Neural crest cell (in vitro differentiated cells): ENCODE results near the gene UBE2L3. TPM values are rescaled to one million over a fixed set of nuclear protein-coding genes. Genes with fewer than 3 reads are reported as not detected.

ENCODE experiments used
- DNase-seq: peaks from one replicate; pipeline ENCODE4 v3.0.0; 2021; ENCODE audit warnings: low read depth, mixed read lengths, low spot score
- H3K27ac Mint-ChIP-seq: one replicate; pipeline ENCODE4 v1.8.0; 2021; ENCODE audit warnings: mild to moderate bottlenecking, mixed read lengths; ENCODE audit not compliant: unreplicated experiment
- H3K27me3 Mint-ChIP-seq: 2 replicates; pipeline ENCODE4 v1.8.0; 2021; ENCODE audit warnings: low read depth, mild to moderate bottlenecking, mixed read lengths
- H3K36me3 Mint-ChIP-seq: 2 replicates; pipeline ENCODE4 v1.8.0; 2021; ENCODE audit warnings: low read depth, mild to moderate bottlenecking, mixed read lengths
- H3K4me1 Mint-ChIP-seq: 2 replicates; pipeline ENCODE4 v1.8.0; 2021; ENCODE audit warnings: mixed read lengths
- H3K4me3 Mint-ChIP-seq: one replicate; pipeline ENCODE4 v1.8.0; 2021; ENCODE audit warnings: mild to moderate bottlenecking, mixed read lengths
- H3K9me3 Mint-ChIP-seq: 2 replicates; pipeline ENCODE4 v1.8.0; 2021; ENCODE audit warnings: mixed read lengths
- total RNA-seq: library from RNA; stranded (reverse); gene quantifications from 2 replicates; pipeline ENCODE4 v1.2.1, GENCODE V29; 2021
- TF ChIP-seq, protein P1 (sequence below): fragments of 200-600 bp; sonication (generic); conservative IDR thresholded peaks from 2 replicates; pipeline ENCODE4 v1.5.0; 2021; ENCODE audit warnings: antibody characterized with exemption, mild to moderate bottlenecking

The UBE2L3 gene
- total RNA-seq, 1 donor from 2014 or later: 76.9 TPM

DNA sequence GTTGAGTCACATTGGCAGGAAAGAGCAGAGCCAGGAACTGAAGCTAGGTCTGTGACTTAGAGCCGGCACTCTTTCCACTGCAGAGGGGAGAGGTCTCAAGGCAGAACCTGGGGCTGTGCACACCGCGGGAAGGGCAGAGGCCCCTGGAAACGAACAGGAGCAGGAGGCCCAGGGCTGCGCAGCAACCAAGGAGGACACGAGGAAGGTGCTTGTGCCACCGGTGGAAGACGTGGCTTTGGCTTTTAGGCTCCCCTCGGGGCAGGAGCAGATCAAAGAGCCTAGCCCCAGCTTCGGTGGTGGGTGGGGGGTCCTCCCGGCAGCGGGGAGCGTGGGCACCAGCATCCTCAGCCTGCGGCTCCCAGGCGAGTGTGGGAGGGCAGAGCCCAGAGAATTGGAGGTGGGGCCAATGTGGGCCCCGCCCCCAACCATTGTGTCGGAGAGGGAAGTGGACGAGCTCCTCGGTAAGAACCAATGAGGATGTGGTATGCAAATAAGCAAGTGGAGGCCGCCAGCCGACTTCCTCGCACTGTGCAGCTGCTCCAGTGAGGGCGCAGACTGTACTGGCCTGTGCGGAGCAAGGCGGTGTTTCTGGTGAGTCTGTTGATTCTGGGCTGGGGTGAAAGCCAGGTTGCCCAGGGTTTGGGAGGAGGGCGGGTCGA lies 64.9 kb downstream of the UBE2L3 start, which contains the start of gene CCDC116:
Gene CCDC116 (plus strand): TSS at position 524 of the 659 bp plus-strand sequence. CDS start 422 bp downstream, outside the sequence.
- no peak within 1 kb of the TSS for H3K27ac Mint-ChIP-seq
- H3K4me1 Mint-ChIP-seq: peaks cover 13% of the 10 kb centered on the region
- peaks cover 5% of the 10 kb centered on the region for H3K36me3 Mint-ChIP-seq
- no peak for DNase-seq
- H3K9me3 Mint-ChIP-seq: no peaks in the 10 kb centered on the region
- TF ChIP-seq, protein P1, sequence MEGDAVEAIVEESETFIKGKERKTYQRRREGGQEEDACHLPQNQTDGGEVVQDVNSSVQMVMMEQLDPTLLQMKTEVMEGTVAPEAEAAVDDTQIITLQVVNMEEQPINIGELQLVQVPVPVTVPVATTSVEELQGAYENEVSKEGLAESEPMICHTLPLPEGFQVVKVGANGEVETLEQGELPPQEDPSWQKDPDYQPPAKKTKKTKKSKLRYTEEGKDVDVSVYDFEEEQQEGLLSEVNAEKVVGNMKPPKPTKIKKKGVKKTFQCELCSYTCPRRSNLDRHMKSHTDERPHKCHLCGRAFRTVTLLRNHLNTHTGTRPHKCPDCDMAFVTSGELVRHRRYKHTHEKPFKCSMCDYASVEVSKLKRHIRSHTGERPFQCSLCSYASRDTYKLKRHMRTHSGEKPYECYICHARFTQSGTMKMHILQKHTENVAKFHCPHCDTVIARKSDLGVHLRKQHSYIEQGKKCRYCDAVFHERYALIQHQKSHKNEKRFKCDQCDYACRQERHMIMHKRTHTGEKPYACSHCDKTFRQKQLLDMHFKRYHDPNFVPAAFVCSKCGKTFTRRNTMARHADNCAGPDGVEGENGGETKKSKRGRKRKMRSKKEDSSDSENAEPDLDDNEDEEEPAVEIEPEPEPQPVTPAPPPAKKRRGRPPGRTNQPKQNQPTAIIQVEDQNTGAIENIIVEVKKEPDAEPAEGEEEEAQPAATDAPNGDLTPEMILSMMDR: no peak
- H3K27me3 Mint-ChIP-seq: peaks cover 2% of the 10 kb centered on the region
- H3K4me3 Mint-ChIP-seq: peak within 1 kb of the TSS; percentile 65

- Mint-ChIP-seq H3K9me3 (no peaks in the 10 kb centered on the region), H3K4me3 (no peak overlapping the region), H3K36me3 (peaks cover 5% of the 10 kb centered on the region), H3K27me3 (peaks cover 2% of the 10 kb centered on the region), H3K27ac (no peak overlapping the region), H3K4me1 (peaks cover 10% of the 10 kb centered on the region)
- TF ChIP-seq, protein P1: no peak
- DNase-seq: no peak
Observed at GRCh38 chr22:21632931-21633330, 65.4 kb downstream of the UBE2L3 start.

DNA sequence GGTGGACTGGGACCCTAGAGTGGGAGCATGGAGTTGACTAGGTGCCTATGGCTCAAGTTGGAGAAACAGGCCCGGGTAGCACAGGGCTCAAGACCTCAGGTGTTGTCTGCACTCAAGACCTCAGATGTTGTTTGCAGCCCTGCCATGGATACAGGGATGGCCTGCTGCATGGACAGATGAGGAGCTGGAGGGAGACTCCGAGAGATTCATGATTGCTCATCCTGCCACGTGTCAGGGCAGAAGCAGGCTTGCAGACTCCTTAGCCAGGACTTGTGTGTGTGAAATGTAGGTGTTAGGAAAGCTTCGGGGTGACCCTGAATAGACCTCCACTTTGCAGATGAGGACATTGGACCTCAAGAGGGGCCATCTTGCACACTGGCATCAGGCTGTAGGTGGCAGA lies 66.0 kb downstream of the UBE2L3 start:
- Mint-ChIP-seq H3K9me3 (no peaks in the 10 kb centered on the region), H3K4me1 (peaks cover 5% of the 10 kb centered on the region), H3K4me3 (no peak overlapping the region), H3K36me3 (no peaks in the 10 kb centered on the region), H3K27ac (no peak overlapping the region), H3K27me3 (no peaks in the 10 kb centered on the region)
- TF ChIP-seq, protein P1: no peak
- no peak for DNase-seq

- Mint-ChIP-seq H3K9me3 (no peaks in the 10 kb centered on the region), H3K4me1 (peaks cover 5% of the 10 kb centered on the region), H3K27ac (no peak overlapping the region), H3K27me3 (no peaks in the 10 kb centered on the region), H3K4me3 (no peak overlapping the region), H3K36me3 (no peaks in the 10 kb centered on the region)
- TF ChIP-seq, protein P1: no peak
- no peak for DNase-seq
Observed at GRCh38 chr22:21634081-21634480, 66.6 kb downstream of the UBE2L3 start.

GRCh38 chr22:21634844-21635243 lies 67.3 kb downstream of the UBE2L3 start:
- no peaks in the 10 kb centered on the region for H3K36me3 Mint-ChIP-seq
- H3K27ac Mint-ChIP-seq: no peak overlapping the region
- no peaks in the 10 kb centered on the region for H3K27me3 Mint-ChIP-seq
- DNase-seq: no peak
- no peaks in the 10 kb centered on the region for H3K9me3 Mint-ChIP-seq
- TF ChIP-seq, protein P1: no peak
- peaks cover 5% of the 10 kb centered on the region for H3K4me1 Mint-ChIP-seq
- H3K4me3 Mint-ChIP-seq: peak overlapping the region; percentile 41
